ENCODE measurements around the gene SEMA3D.

Gene SEMA3D

DNA sequence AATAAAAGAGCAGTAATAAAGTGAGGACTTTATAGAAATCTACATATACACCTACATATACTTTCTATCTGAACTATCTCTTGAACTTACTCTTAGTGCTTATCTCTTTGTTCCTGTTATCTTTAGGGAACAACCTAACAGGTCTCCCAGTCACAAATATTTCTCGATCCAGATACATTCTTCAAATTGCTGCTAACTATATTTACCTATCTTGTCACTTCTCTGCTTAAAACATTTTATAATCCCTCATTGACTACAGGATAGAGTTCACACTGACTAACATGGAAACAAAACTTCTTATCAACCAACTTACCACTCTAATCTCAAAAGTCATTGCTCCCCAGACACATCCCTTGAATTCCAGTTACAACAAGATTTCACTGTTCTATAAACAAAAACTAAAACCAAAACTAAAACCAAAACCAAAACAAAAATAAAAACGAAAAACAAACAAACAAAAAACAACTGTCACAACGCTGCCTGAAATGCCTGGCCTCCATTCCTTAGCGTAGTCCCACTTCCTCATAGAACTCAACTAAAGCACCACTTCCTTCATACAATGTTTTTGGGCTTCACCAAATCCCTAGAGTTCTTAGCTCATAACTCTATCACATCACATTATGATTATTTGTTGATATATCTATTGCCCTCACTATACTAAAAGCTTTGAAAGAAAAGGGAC lies 134.7 kb downstream of the SEMA3D start:
- DNase-seq (ENCODE audit: low read depth, low spot score): no peak
- no peak overlapping the region for H3K27ac ChIP-seq

DNA sequence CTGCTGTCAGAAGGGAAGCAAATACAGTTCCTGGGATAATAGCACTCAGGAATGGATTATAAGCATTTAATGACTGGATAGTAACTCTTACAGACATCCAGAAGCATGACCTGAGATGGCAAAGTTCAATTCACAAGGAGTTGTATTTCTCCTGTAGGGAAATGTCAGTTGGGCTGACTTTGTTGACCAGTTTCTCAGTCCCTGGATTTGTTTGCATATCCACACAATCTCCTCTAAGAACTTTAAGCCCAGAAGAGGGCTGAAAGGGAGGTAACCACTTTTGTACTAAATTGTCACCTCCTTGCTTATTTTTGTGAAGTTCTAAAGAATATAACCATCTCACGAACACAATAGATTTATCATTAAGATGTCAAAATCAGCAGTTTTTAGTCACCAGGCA lies 140.3 kb downstream of the SEMA3D start:
- H3K27ac ChIP-seq: no peak overlapping the region
- DNase-seq (ENCODE audit: low read depth, low spot score): no peak

DNA sequence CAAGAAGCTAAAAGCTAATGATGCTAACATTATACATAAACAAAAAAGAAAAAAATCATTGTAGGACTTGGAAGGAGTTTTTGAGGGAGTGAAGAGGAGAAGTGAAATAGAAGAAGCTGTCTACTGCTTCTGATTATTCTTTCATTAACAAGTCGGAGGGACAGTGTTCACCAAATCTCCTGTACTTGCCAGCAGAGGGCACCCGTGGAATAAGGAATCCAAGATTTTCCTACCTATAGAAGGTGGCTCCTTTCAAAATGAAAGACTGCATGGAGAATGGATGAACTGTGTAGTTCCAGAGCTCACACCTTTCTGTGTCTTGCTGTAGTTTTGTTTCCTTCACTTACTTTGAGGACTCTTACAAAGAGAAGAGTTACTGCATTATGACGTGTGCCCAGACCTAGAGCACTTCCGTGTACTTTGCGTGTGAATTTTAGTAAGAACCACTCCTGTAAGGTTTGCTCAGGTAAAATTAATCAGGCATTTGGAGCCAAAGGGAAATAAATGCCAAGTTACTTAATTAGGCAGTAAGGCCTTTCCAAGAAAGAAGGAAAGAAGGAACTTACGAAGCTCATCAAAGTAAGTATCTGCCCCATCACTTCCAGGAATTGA lies 145.1 kb downstream of the SEMA3D start:
- no peak overlapping the region for H3K27ac ChIP-seq
- peak; percentile 27 for DNase-seq (ENCODE audit: low read depth, low spot score)

DNA sequence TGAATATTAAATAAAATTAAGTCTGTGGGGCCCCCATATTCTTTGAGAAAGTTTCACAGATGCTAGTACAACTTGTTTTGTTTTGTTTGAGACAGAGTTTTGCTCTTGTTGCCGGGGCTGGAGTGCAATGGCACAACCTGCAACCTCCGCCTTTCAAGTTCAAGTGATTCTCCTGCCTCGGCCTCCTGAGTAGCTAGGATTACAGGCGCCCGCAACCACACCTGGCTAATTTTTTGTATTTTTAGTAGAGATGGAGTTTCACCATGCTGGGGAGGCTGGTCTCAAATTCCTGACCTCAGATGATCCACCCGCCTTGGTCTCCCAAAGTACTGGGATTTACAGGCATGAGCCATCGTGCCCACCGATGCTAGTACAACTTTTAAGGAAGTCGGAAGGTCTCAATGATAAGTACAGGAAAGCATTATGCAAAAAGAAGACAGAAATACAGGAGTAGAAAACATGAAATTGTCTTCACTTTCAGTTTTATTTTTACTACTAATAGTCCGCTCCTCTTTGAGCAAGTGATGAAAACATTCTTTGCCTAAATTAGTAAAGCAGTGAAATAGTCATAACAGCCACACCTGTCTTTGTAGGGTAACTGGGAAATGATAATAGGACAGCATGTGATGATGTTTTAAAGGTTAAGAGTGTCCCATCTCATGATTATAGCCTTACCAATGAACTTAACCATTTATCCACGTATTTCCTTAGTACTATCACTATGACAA lies 147.5 kb downstream of the SEMA3D start:
- DNase-seq (ENCODE audit: low read depth, low spot score): no peak
- no peak overlapping the region for H3K27ac ChIP-seq

DNA sequence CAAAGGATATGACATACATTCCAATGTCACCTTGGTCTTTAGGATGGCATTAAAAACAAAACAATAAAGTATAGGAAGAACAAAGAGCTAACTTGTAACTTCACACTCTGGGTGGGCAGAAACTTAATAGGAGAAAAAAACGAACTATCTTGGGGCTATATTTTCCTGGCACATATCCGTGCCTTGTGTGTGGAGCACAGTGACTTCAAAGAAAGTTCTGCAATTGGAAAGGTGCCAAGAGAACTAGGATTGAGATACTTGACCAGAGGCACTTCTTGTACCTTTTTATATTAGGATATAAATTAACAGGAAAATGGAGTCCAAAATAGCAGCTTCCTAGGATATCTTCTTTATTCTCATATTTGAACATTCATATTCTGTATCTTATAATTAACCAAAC lies 148.4 kb downstream of the SEMA3D start:
- no peak overlapping the region for H3K27ac ChIP-seq
- DNase-seq (ENCODE audit: low read depth, low spot score): no peak

DNA sequence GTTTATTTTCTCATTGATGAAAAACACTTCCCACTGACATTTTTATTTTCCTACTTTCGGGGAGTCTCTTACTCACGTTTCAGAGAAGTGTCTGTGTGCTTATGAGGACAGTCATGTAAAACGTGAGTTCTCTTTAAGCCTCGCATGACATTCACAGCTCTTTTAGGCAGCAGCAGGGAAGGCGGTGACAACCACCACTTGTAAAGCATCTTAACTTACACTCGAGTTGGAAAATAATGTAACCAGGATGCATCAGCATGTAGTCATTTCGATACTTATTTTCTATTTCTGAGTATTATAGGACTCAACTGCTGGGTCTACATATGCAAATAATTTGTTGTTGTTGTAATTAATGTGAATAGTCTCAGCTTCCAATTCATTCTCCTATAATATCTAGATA lies 153.6 kb downstream of the SEMA3D start:
- H3K27ac ChIP-seq: no peak overlapping the region
- no peak for DNase-seq (ENCODE audit: low read depth, low spot score)

DNA sequence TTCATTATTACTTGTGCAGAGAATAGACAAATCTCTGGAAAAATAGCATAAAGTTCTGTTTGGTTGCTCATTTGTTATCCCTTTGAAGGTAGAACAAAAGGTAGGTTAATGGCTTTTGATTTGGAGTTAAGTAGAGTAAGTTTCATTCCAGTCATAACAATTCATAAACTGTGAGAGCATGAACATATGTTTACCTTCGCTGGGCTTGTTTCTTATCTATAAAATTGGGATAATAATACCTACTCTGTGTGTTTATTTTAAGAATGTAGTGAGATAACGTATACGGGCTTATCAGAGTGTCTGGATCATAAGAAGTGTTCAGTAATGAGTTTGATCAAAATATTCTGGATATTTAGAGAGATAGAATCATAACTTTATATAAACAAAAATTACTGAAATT lies 155.4 kb downstream of the SEMA3D start:
- DNase-seq (ENCODE audit: low read depth, low spot score): no peak
- no peak overlapping the region for H3K27ac ChIP-seq

DNA sequence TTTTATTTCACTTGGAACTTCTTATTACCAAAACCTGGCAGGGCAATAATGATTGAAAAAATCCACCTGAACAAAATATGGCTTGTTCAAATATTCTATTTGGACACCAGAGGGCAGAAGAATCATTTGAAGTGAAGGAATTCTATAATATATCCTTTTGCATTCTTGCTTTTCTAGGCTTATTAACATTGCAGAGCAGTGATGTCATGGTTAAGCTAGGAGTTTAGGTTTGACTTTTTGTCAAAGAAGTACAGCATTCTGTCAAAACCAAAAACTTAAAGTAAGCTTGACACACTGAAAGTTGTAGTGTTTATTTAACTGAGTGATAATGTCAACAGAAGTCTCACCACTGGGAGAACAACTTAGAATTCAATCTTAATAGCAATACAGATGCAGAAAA lies 156.0 kb downstream of the SEMA3D start:
- no peak overlapping the region for H3K27ac ChIP-seq
- DNase-seq (ENCODE audit: low read depth, low spot score): no peak

DNA sequence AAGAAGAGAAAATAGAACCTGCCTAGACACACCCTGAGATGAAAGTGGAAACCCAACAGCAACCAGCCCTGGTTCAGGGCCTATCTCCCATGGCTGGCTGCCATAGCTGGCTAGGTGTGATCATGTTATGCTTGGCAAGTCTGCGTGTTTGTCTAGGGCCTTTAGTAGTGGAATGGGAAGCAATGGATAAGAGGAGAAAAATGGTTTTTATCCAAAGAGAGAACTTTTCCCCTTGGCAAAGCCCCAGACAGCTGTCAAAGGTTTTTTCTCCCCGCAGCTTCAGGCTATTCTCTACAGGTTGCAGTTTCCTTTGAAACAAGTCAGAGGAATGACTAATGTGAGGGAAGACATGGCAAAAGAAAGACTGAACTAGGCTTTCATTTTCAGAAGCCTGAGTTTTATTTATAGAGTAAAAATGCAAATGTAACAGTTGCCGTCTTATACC lies 161.5 kb downstream of the SEMA3D start:
- peak; percentile 29 for DNase-seq (ENCODE audit: low read depth, low spot score)

DNA sequence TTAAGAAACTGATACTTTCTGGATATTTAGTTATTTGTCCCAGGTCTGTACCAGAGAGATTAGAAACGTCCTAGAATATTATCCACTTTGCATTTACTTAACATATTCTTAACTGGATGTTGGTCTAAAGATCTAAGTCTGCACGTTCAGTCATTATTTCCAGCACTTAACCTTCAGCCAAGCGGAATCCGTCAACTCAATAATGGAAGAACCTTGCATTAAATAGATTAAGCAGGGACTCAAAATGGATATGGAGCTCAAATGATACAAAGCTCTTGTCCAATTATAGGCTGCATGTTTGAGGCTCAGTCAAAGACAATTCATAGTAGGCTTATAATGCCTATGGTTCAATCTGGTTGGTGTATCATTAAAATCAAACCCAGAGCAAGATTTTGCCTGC lies 162.9 kb downstream of the SEMA3D start:
- DNase-seq (ENCODE audit: low read depth, low spot score): no peak
- H3K27ac ChIP-seq: no peak overlapping the region

More for the DNA sequence above, 161.5 kb downstream of the SEMA3D start:
- peak overlapping the region; percentile 0 for H3K27ac ChIP-seq

DNA sequence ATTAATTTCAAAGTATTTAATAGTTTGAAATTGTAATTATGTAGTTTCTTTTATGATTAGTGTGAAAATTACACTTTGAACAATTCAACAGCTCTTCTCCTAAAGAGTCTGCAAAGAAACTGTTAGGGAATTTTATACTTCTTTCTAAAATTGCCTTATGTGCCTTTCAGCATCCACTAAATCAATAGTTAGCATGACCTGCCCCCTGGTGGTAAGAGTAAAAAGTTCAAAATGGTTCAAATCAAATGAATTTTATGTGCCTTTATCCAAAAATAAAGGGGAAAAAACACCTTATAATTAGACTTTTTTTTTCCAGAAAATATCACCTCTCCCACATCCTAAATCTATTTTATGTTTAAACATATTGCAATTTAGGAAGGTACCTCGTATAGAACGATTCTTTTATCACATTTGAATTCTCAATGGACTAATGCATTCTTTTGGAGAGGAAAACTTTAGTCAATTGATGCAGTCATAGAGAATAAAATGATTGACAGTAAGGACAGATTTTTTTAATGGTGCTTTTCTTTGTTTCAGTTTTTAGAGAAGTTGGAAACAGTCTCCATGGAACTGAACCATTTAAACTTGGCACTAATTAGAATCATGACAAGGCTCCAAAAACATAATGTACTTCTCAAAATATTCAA lies 163.7 kb downstream of the SEMA3D start:
- no peak for DNase-seq (ENCODE audit: low read depth, low spot score)
- no peak overlapping the region for H3K27ac ChIP-seq

DNA sequence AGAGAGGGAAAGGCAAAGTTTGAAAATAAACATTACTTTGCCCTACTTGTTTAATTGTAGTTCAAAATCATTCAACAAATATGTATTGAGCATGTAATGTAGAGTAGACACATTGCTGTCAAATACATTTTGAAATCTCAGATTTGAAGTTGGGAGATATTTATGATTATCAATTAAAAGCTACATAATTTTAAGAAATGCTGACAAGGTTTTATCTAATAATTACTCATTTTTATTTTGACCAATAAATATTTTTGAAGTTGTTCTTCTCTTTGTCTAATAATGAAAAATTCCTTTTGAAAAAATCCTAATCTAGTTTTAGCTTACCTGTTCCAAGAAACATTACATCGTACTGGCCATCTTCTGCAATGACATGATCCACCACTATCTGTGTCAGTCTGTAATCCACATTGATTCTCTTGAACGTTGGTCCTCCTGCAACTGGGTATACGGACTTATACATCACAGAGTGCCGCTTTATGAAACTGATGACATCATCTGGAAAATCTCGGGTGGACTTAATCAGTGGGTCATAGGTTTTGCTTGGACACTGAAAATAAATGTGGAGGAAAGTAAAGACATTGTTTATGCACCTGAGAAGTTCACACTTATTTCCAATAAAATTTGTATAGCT lies 164.7 kb downstream of the SEMA3D start:
- no peak overlapping the region for H3K27ac ChIP-seq
- DNase-seq (ENCODE audit: low read depth, low spot score): no peak

DNA sequence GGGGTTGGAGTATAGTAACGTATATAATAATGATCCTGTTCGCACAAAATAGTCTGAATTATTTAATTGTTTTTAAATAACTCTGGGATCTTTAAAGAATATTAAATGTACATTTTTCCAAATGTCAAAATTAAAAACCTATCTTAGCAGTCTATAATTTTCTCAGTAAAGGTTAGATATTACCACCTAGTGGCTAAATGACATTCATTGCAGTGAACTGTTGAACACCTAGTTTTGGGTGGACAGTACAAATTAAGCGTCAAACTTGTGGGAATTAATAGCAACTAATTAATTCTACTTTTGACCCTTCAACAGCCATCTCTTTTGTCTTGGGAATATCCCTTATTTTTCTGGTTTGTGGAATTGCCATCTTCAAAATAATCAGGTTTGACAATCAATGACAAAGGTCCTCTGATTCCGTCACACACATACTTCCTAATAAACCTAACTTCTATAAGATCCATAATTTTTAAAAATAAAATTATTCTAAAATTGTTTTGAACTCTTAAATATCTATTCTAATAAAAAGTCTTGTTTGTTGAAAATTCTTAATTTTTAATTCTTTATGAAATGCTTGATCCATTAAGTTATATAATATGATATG lies 165.7 kb downstream of the SEMA3D start:
- DNase-seq (ENCODE audit: low read depth, low spot score): no peak
- H3K27ac ChIP-seq: no peak overlapping the region

DNA sequence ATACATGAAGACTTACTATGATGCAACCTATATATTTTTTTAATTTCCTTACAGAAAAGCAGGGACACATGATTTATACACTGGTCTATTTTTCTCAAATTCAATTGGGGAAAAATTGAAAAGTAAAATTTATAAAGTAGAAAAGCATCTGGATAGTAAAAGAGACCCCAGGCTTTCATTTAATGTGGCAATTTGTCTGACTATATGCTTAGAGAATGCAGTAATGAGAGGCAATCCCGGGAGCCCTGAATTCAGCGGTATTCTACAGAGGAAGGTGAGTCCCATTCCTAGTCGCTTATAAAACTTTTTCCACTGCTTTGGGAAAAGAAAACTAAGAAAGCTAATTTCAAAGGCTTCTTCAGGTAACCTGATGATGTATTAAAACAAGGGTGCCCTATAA lies 167.1 kb downstream of the SEMA3D start:
- no peak for DNase-seq (ENCODE audit: low read depth, low spot score)
- H3K27ac ChIP-seq: no peak overlapping the region

DNA sequence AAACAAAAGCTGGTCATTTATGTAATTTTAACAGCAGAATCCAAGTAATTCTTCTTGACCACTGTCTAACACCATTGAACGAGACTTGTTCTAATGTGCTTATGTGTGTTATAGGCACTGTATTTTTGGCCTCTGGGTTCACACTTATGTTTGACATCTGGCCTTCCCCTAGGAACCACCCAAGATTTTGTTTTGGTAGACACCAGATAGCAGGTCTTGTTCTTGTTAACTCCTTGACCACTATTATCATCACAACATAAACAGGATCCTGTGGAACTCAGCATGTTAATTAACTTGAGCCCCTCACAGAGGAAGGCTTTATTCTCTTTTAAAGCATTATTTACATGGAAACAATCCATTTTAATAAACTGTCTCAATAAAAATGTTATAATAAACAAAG lies 167.7 kb downstream of the SEMA3D start:
- H3K27ac ChIP-seq: no peak overlapping the region

DNA sequence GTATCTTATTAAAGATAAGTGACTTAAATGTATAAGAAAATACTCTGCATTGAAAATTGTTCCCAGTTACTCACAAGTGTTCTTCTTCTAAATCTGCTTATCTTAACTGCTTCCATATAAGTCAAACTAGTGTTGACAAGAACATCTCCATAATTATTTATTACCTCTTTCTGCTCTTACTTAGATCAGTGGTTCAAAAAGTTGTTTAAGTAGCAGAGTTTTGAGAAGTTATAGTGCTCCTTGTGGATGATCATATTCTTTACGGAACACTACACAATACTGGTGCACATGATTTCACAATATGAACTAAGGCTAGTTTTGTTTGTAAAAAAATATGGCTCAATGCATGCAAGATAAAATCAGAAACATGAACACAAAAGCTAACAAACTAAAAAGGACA lies 168.4 kb downstream of the SEMA3D start:
- DNase-seq (ENCODE audit: low read depth, low spot score): no peak
- H3K27ac ChIP-seq: no peak overlapping the region

More for the DNA sequence above, 167.7 kb downstream of the SEMA3D start:
- no peak for DNase-seq (ENCODE audit: low read depth, low spot score)

DNA sequence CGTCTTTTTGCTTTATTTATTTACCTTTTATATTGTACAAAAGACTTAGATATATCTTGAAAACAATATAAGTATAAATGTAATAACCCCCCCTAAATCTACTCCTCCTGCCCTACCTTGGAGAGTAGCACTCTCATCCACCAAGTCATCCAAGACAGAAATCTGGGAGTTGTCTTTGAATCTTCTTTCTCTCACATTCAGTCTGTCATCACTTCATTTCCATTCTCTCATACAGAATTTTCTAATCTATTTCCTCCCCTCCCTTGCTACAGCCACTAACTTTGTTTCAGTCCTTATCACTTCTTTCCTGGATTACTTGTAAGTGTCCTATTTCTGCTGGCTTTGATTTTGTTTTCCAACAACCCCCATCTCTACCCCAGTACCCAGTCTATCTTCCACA lies 170.6 kb downstream of the SEMA3D start:
- DNase-seq (ENCODE audit: low read depth, low spot score): no peak
- no peak overlapping the region for H3K27ac ChIP-seq

DNA sequence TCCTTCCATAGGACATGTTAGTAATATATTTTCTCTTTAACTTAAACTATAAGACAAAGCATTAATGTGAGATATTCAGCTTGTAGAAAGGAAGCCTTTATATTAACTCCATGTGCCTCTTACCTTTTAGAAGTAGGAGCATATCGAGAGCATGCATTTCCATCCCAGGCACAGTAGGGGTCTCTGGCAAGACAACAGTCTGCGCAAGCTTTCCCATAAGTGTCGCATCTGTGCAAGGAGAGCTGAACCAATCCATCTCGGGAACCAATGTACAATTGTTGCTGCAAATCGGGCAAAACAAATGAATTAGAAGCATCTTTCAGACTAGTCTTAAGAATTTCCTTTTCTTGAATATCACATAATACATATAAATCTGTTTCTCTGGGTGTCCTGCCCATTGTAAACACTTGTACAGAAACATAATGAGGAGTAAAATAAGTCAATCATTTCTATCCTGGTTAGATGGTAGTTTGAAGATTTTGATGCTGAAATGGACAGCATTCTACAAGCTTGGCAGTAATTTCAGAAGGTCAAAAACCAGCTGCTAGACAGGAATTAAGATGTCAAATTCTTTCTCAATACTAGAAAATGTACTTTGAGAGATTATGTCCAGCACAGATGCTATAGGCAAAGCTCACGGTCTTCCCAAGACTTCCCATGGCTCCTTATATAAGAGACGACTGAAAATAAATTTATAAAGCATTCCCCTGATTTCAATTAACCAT lies 171.8 kb downstream of the SEMA3D start:
- no peak for DNase-seq (ENCODE audit: low read depth, low spot score)

DNA sequence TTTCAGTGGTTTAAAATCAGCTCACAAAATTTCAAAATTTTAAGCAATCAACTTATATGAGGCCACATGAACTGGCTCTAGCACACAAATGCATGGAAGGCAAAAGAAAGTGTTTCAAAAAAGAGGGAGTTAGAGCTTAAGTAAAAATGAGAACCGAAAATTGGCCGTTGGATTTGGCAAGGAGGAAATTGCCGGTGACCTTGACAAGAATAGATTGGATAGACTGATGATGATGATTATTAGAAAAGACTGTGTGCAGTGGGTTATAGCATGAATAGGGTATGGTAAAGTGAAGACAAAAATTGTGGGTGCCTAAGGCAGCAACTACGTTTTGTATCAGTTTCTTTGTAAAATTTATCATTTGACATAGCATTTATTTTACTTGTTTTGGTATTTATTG lies 175.7 kb downstream of the SEMA3D start:
- H3K27ac ChIP-seq: no peak overlapping the region
- DNase-seq (ENCODE audit: low read depth, low spot score): no peak

More for the DNA sequence above, 171.8 kb downstream of the SEMA3D start:
- H3K27ac ChIP-seq: no peak overlapping the region
